HG02840 (cell line): Measurements from ENCODE around the gene NAT9.

Source experiments
- ATAC-seq: cut with Tn5 transposase; IDR thresholded peaks from one replicate; pipeline ENCODE4 v1.9.1; 2021; ENCODE audit warnings: mild to moderate bottlenecking, moderate library complexity, moderate number of reproducible peaks; ENCODE audit not compliant: unreplicated experiment, low FRiP score

NAT9 gene

GRCh38 chr17:74733365-74734122 lies 42.6 kb downstream of the NAT9 start:
- no peak for ATAC-seq

DNA sequence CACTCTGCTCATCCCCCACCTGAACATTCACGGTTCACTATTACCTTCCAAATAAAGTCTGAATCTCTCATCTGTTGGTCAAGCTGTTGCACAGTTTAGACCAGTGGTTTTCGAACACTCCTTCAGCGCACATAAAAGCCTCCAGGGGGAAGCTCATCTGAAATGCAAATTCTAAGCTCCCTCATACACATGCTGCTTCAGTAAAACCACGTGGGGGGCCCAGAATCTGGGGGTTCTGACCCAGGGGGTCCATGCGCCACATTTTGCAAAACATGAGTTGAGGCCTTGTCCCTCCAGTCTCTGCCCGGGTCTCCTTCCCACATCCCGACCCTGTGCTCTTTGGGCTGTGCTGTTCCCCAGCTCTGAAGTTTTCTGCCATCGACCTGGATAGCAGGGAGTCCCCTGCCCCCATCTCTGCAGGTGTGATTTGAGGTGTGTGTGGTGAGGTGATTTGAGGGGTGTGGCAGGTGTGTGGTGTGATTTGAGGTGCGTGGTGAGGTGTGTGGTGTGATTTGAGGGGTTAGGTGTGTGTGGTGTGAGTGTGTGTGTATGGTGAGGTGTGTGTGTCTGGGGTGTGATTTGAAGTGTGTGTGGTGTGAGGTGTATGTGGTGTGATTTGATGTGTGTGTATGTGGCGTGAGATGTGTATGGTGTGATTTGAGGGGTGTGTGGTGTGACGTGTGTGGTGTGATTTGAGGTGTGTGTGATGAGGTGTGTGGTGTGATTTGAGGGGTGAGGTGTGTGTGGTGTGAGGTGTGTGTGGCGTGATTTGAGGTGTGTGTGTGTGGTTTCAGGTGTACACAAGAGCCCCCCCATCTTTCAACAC lies 43.9 kb downstream of the NAT9 start:
- no peak for ATAC-seq

- no peak for ATAC-seq
These were observed 44.9 kb downstream of the NAT9 start for GRCh38 chr17:74731347-74731605.

- ATAC-seq: no peak
These were observed 45.4 kb downstream of the NAT9 start for GRCh38 chr17:74730491-74731346.

GRCh38 chr17:74729866-74730265 lies 46.3 kb downstream of the NAT9 start:
- ATAC-seq: no peak

GRCh38 chr17:74729368-74729767 lies 46.8 kb downstream of the NAT9 start:
- ATAC-seq: no peak

DNA sequence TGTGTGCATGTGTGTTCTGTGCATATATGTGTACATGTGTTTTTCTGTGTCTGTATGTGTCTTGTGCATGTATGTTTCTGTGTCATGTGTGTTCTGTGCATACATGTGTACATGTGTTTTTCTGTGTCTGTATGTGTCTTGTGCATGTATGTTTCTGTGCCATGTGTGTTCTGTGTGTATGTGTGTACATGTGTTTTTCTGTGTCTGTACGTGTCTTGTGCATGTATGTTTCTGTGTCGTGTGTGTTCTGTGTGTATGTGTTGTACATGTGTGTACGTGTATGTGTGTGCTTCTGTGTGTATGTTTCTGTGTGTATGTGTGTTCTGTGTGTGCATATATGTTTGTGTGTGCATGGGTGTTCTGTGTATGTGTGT lies 47.5 kb downstream of the NAT9 start:
- no peak for ATAC-seq

DNA sequence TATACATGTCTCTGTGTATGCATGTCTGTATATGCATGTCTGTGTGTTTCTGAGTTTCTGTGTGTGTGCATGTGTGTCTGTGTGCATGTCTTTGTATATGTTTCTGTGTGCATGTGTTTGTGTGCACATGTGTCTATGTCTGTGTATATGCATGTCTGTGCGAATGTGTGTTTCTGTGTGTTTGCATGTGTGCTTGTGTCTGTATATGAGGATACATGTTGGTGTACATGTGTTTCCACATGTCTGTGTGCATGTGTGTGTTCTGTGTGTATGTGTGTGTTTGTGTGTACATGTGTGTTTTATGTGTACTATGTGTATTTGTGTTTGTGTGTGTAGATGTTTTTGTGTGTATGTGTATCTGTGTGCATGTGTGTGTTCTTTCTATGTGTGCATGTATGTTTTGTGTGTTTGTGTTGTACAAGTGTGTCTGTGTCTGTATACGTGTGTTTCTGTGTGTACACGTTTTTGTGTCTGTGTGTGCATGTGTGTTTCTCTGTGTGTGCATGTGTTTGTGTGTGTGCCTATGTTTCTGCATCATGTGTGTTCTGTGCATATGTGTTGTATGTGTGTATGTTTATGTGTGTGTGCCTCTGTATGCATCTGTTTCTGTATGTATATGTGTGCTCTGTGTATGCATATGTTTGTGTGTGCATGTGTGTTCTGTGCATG lies 48.0 kb downstream of the NAT9 start:
- ATAC-seq: no peak

- no peak for ATAC-seq
These were observed 51.0 kb downstream of the NAT9 start for GRCh38 chr17:74725111-74725510.

DNA sequence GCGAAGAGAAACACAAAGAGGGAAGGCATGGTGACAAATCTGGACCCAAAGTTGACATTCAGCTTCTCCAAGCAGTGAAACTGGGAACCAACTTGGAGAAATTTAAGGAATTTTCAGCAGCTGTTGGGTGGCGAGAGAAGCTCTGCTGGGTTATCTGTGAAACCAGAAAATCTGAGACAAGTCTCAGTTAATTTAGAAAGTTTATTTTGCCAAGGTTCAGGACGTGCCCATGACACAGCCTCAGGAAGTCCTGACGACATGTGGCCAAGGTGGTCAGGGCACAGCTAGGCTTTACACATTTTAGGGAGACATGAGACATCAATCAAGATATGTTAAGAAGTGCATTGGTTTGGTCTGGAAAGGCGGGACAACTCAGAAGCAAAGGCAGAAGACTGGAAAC lies 52.3 kb downstream of the NAT9 start:
- ATAC-seq: no peak

DNA sequence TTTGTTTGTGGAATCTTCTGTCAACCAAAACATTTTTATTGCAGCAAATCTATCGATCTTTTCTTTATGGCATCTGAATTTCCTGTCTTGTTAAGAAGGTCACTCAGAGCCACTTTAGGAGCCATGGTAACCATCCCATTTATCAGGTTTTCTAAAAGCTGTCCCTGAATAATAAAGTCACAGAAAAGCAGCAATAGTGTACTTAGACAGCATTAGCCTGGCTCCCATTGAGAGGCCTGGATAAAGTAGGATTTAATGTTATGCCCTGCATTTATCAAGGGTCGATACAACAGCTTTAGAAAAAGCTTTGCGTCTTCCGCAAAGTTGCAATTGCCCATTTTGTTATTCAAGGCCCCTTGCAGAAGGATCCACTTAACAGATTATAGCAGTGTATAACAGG lies 53.4 kb downstream of the NAT9 start:
- no peak for ATAC-seq
